MM.1S (cell line): ENCODE measurements around the gene NPAT.

Source experiments
- DNase-seq: peaks from one replicate; pipeline ENCODE4 v3.0.0-alpha.2; 2015
- H2AFZ ChIP-seq: fragments of 300-600 bp; sonication (generic); 2 replicates; pipeline ENCODE4 v1.6.0; 2016; ENCODE audit warnings: antibody characterized with exemption, low read length
- H3F3A ChIP-seq: fragments of 300-600 bp; sonication (generic); 2 replicates; pipeline ENCODE4 v1.6.1; 2016; ENCODE audit warnings: mild to moderate bottlenecking, antibody characterized with exemption, low read length, moderate library complexity, mixed read lengths; ENCODE audit not compliant: insufficient read depth
- H3K27ac ChIP-seq: fragments of 300-600 bp; sonication (generic); 2 replicates; pipeline ENCODE4 v1.5.1; 2016; ENCODE audit warnings: mild to moderate bottlenecking, low read length
- H3K27me3 ChIP-seq: fragments of 300-600 bp; sonication (generic); replicated peaks from 2 replicates; pipeline ENCODE4 v1.6.0; 2016; ENCODE audit warnings: low read length; ENCODE audit not compliant: insufficient read depth
- H3K36me3 ChIP-seq: fragments of 300-600 bp; sonication (generic); replicated peaks from 2 replicates; pipeline ENCODE4 v1.6.1; 2016; ENCODE audit warnings: mild to moderate bottlenecking, low read length, mixed read lengths; ENCODE audit not compliant: insufficient read depth
- H3K4me1 ChIP-seq: fragments of 300-600 bp; sonication (generic); 2 replicates; pipeline ENCODE4 v1.6.1; 2016; ENCODE audit warnings: low read length, mixed read lengths
- H3K4me2 ChIP-seq: fragments of 300-600 bp; sonication (generic); 2 replicates; pipeline ENCODE4 v1.6.0; 2016; ENCODE audit warnings: low read depth, low read length
- H3K4me3 ChIP-seq: fragments of 300-600 bp; sonication (generic); 2 replicates; pipeline ENCODE4 v1.5.1; 2016; ENCODE audit warnings: low read length, mixed read lengths
- H3K79me2 ChIP-seq: fragments of 300-600 bp; sonication (generic); 2 replicates; pipeline ENCODE4 v1.6.1; 2016; ENCODE audit warnings: mixed run types, low read length, mixed read lengths
- H3K9ac ChIP-seq: fragments of 300-600 bp; sonication (generic); 2 replicates; pipeline ENCODE4 v1.6.1; 2016; ENCODE audit warnings: low read length, mixed read lengths
- H3K9me2 ChIP-seq: fragments of 300-600 bp; sonication (generic); replicated peaks from 2 replicates; pipeline ENCODE4 v1.6.1; 2016; ENCODE audit warnings: mild to moderate bottlenecking, low read length, mixed read lengths; ENCODE audit not compliant: insufficient read depth
- H3K9me3 ChIP-seq: fragments of 300-600 bp; sonication (generic); replicated peaks from 2 replicates; pipeline ENCODE4 v1.6.1; 2016; ENCODE audit warnings: mild to moderate bottlenecking, low read length, mixed read lengths; ENCODE audit not compliant: insufficient read depth
- H4K20me1 ChIP-seq: fragments of 300-600 bp; sonication (generic); 2 replicates; pipeline ENCODE4 v1.6.1; 2016; ENCODE audit warnings: mild to moderate bottlenecking, low read length, moderate library complexity, mixed read lengths; ENCODE audit not compliant: insufficient read depth
- CTCF ChIP-seq: fragments of 300-600 bp; sonication (generic); IDR thresholded peaks from 2 replicates; pipeline ENCODE4 v1.5.1; 2016; ENCODE audit warnings: antibody characterized with exemption, low read length, mixed read lengths
- EZH2 ChIP-seq: fragments of 300-600 bp; sonication (generic); optimal IDR thresholded peaks from 2 replicates; pipeline ENCODE3; 2017; ENCODE audit warnings: low read depth, mild to moderate bottlenecking, antibody characterized with exemption, low read length, mixed read lengths
- EZH2phosphoT487 ChIP-seq: fragments of 300-600 bp; sonication (generic); IDR thresholded peaks from 2 replicates; pipeline ENCODE4 v1.6.1; 2018; ENCODE audit warnings: antibody characterized with exemption, low read length

NPAT gene

GRCh38 chr11:108235192-108235591 is 12.8 kb upstream of the NPAT start:
- H3K36me3 ChIP-seq: no peaks in the 10 kb centered on the region
- H3K79me2 ChIP-seq: no peaks in the 10 kb centered on the region; the same call in 1 of the 2 replicates
- peaks cover 20% of the 10 kb centered on the region for H3K4me1 ChIP-seq
- H3F3A ChIP-seq: peaks cover 16% of the 10 kb centered on the region
- no peak overlapping the region for H3K27ac ChIP-seq
- no peak for DNase-seq
- no peak overlapping the region for H3K4me3 ChIP-seq
- H3K27me3 ChIP-seq: no peaks in the 10 kb centered on the region
- no peaks in the 10 kb centered on the region for H3K9me2 ChIP-seq
- H4K20me1 ChIP-seq: peaks cover 16% of the 10 kb centered on the region
- H2AFZ ChIP-seq: no peak overlapping the region
- no peak overlapping the region for H3K4me2 ChIP-seq
- H3K9me3 ChIP-seq: no peaks in the 10 kb centered on the region
- no peak overlapping the region for H3K9ac ChIP-seq
- TF ChIP-seq EZH2phosphoT487 (no peak), CTCF (no peak), EZH2 (no peak)

GRCh38 chr11:108233277-108233945 is 11.0 kb upstream of the NPAT start:
- no peak overlapping the region for H3K27ac ChIP-seq
- TF ChIP-seq EZH2phosphoT487 (no peak), CTCF (no peak), EZH2 (no peak)
- peaks cover 3% of the 10 kb centered on the region; the same call in 1 of the 2 replicates for H3K36me3 ChIP-seq

GRCh38 chr11:108228251-108228650 is 5.8 kb upstream of the NPAT start:
- Histone ChIP-seq H3K79me2 (peaks cover 33% of the 10 kb centered on the region), H3K4me1 (peaks cover 11% of the 10 kb centered on the region), H3K27me3 (no peaks in the 10 kb centered on the region), H4K20me1 (no peaks in the 10 kb centered on the region), H3K9me2 (no peaks in the 10 kb centered on the region), H2AFZ (no peak overlapping the region), H3K27ac (no peak overlapping the region), H3K4me3 (no peak overlapping the region), H3K9me3 (no peaks in the 10 kb centered on the region), H3K9ac (no peak overlapping the region), H3F3A (peaks cover 13% of the 10 kb centered on the region), H3K36me3 (peaks cover 3% of the 10 kb centered on the region; the same call in 1 of the 2 replicates), H3K4me2 (no peak overlapping the region)
- TF ChIP-seq EZH2 (no peak), EZH2phosphoT487 (no peak)
- no peak for DNase-seq

More at GRCh38 chr11:108233277-108233945, 11.0 kb upstream of the NPAT start:
- H3K4me2 ChIP-seq: no peak overlapping the region
- peaks cover 16% of the 10 kb centered on the region for H4K20me1 ChIP-seq
- no peaks in the 10 kb centered on the region for H3K9me3 ChIP-seq
- no peak overlapping the region for H2AFZ ChIP-seq
- H3K9ac ChIP-seq: no peak overlapping the region
- no peak for DNase-seq
- H3F3A ChIP-seq: peaks cover 16% of the 10 kb centered on the region
- H3K27me3 ChIP-seq: no peaks in the 10 kb centered on the region
- no peaks in the 10 kb centered on the region for H3K9me2 ChIP-seq
- peaks cover 20% of the 10 kb centered on the region for H3K4me1 ChIP-seq
- no peaks in the 10 kb centered on the region; the same call in 1 of the 2 replicates for H3K79me2 ChIP-seq
- no peak overlapping the region for H3K4me3 ChIP-seq

GRCh38 chr11:108226036-108226435 is 3.6 kb upstream of the NPAT start:
- no peaks in the 10 kb centered on the region for H3K27me3 ChIP-seq

More at GRCh38 chr11:108226036-108226435, 3.6 kb upstream of the NPAT start:
- H3F3A ChIP-seq: peaks cover 29% of the 10 kb centered on the region
- TF ChIP-seq EZH2phosphoT487 (no peak), CTCF (no peak), EZH2 (no peak)
- no peak overlapping the region for H3K4me2 ChIP-seq
- no peak overlapping the region for H3K9ac ChIP-seq
- no peak overlapping the region for H3K4me3 ChIP-seq
- peaks cover 45% of the 10 kb centered on the region for H3K79me2 ChIP-seq
- no peaks in the 10 kb centered on the region for H3K9me2 ChIP-seq
- DNase-seq: no peak
- peaks cover 11% of the 10 kb centered on the region for H3K4me1 ChIP-seq
- H3K9me3 ChIP-seq: no peaks in the 10 kb centered on the region
- H4K20me1 ChIP-seq: no peaks in the 10 kb centered on the region
- no peak overlapping the region for H3K27ac ChIP-seq
- H2AFZ ChIP-seq: no peak overlapping the region
- H3K36me3 ChIP-seq: peaks cover 3% of the 10 kb centered on the region; the same call in 1 of the 2 replicates
